Middle frontal gyrus (tissue), 1 donor: ENCODE results near the gene SLC35F3.

Source experiments
- DNase-seq: peaks from one replicate; pipeline ENCODE4 v3.0.0-alpha.2; 2015; ENCODE audit warnings: low spot score; ENCODE audit errors: extremely low spot score

SLC35F3 gene

DNA sequence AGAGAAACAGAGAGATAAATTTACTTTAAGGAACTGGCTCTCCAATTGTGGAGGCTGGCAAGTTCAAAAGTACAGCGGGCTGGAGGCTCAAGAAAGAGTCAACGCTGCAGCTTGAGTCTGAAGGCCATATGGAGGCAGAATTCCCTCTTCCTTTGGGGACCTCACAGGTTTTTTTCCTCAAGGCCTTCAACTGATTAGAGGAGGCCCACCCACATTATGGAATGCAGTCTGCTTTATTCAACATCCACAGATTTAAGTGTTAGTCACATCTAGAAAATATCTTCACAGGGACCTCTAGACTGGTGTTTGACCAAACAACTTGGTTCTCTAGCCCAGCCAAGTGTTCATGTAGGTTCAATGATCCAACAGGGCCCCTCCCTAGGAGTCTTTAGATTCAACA, 117.8 kb downstream of the SLC35F3 start:
- no peak for DNase-seq

DNA sequence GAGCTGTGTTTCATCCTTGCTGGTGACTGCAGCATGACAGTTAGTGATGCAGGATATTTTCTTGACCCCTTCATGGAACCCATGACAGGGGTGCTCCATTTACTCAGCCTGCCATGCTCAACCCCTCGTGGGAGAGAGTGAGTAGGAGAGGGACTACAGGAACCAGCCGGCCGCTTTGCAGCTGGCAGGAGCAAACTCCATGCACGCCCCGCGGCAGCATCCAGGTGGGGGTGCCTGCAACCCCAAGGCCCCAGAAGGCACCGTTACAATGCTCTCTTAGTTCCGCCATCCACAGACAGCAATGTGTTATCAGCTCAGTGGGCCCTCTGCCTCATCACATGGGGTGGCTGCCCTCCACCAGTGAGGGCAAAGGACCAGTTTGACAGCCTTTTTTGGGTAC, 135.1 kb downstream of the SLC35F3 start:
- DNase-seq, result no peak

DNA sequence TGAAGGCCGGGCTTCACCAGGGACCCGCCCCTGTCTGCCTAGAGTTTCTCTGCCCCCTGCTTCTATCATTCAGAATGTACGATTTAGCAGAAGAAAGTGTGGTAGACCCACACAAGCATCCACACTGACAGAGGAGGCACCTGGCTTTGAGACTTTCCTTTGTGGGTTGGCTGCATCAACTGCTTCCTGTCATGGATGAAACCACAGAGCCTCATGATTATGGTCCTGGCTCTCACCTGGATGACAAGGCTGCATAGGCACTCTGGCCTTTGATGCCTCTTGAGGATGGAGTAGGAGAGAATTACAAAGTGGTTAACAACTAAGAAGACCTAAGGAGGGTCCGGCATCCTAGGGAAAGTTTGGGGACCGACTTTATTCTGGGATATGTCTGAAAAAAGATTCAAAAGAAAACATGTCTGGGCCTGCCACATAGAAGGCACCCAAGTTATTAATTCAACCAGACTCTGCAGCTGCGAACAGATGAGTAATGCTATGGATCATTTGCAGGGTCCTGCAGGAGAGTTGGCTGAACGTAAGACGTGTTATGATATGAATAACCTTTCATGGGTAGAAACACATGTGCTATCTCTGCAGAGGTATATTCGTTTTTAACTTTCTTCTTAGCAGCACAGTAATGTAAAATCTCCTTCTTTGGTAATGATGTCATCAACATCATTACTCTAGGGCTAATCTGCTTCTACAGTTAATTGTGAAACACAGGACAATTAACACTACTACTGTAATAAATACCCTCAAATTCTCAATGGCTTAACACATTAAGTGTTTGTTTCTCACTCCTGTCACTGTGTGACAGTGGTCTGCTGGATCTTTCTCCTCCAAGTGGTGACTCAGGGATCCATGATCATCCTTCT, 136.2 kb downstream of the SLC35F3 start:
- no peak for DNase-seq

DNA sequence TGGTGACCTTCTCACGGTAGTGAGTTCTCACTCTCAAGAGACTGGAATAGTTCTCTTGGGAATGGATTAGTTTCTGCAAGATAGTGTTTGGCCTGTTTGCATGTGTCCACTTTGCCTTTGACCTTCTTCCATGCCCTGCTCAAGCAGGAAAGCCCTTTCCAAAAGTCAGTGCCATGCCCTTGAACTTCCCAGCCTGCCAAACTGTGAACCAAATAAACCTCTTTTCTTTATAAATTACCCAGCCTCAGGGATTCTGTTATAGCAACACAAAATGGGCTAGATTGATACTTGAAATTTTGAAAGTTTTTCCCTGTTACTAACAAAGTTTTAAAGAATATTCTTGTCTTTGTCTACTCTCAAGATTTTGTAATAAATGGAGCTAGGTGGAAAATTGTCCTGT, 139.6 kb downstream of the SLC35F3 start:
- no peak for DNase-seq

DNA sequence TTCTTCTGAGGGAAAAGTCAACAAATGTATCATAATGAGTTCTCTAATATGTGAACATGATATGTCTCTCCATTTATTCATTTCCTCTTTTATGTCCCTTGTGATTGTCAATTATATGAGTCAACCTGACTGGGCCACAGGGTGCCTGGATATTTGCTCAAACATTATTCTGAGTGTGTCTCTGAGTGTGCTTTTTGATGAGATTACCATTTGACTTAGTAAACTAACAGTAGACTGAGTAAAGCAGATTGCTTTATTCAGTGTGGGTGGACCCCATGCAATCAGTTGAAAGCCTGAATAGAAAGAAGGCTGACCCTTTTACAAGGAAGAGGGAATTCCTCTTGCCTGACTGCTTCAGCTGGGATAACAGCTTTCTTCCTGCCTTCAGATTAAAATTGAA, 142.6 kb downstream of the SLC35F3 start:
- DNase-seq, result no peak

DNA sequence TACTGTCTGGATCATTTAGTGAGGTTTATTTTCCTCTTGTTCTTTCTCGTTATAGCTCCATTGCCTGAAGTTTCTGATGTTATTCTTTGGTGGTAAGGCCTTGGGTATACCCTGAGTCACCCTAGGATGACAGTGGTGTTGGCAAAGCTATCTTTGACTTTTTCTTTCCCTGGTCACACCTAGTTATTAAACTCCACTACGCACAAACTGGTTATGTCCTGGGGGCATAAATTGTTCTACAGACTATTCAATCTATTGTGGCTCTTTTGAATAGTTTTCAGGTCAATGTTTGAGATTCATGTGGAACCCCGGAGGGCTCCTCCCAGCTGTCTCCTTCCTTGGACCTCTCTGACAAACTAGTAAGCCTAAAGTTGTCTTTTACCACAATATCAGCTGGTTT, 157.7 kb downstream of the SLC35F3 start:
- DNase-seq, result no peak

DNA sequence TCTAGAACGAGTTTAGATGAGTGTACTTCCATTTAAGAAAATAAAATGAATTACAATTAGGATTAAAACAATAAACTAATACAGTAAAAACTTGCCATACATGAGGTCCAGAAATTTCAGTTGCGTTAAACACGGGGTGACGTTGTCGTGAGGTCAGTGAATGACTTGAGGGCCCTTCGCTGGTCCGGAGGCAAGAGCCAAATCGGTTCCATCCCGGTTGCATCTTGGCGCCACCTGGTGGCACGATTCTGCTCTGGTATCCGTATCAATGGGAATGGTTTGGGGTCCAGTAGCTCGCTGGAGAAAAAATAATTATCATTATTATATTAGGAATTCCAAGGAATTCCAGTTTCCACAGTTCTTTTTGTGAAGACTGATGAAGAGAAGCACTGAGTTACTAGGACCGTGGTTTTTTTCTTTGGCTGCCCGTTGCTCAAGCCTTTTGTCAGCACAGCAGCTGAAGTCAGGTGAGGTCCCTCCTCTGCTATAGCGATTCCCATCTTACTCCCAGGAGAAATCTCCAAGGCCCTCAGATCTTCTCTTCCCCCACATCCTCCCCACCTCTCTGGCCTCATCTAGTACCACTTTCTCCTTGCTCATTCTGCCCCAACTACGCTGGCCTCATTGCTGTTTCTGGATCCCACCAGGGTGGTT, 161.4 kb downstream of the SLC35F3 start:
- DNase-seq, result no peak

DNA sequence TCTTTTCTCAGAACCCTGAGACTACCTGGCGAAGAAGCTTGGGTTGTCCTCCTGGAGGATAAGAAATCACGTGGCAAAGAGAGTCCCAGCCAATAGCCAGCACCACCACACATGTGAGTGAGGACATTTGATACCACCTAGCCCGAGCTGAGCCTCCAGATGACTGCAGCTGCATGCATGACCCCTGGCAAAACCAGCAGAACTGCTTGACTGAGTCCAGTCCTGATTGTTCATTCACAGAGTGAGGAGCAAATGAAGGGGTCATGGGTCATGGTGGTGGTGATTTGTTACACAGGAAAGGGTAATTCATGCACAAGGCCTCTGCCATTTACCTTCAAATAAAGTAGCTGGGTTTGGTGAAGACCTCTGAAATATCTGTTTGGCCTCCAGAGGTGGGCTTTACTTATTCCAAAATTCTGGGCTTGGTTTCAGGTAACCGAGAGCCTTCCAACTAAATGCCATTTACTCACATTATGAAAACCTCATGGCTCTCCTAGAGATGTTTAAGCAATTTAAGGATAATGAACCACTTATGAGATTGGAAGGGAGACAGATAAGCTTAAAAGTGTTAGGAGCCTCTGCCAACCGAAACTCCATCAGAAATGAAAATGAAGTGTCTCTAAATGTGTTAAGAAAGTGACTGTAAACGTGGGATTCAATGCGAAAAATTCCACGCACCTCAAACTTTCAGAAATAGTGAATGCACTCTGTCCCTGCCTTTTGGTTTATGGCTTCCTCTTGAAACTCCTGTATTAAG, 163.3 kb downstream of the SLC35F3 start:
- DNase-seq, result no peak

DNA sequence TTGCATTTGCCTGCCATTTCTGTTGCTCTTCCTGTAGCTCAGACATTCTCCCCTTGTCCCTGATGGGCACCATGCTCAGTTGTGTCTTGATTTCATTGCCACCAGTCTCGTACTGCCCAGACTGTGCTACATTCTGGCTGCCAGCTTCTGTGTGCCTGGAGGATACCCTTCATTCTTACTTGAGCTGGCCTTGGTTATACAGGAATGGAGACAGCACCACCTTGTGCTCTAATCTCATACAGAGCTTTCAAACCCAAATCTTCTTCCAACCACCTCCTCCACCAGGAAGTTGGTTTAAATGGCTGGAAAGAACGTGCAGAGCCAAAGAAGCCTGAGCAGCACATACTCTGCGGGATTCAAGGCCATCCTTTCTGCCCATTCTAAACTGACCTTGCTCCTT, 165.3 kb downstream of the SLC35F3 start:
- no peak for DNase-seq

DNA sequence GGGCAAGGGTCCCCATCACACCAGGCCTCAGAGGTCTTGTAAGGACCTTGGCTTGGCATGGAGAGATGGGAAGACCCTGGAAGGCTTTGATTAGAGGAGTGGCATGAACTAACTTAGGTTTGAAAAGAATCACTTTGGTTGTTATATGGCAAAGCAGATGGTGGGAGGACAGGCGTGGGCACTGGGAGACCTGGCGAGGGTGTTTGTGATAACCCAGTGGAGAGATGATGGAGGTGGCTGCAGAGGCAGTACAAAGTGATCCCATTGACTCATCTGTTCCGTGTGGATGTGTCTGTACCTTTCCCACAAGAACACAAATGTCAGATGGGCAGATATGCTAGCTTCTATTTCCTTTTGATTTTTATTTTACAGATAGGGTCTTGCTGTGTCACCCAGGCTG, 168.3 kb downstream of the SLC35F3 start:
- DNase-seq, result no peak

DNA sequence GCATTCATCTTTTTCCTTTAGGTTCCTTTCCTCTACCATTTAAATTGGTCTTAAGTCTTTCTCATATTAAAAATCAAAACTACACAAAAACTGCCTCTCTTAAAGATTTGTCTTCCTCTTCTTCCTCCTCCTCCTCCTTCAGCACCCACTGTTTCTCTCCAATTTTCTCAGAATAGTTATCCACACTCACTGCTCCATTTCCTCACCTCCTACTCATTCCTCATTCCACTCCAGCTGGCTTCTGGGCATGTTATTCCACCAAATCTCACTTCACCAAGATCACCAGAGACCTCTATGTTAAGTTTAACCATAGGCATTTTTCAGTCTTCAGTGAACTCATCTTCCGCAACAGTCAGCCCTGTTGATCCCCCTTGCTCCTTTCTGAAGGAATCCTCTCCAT, 173.7 kb downstream of the SLC35F3 start:
- no peak for DNase-seq

DNA sequence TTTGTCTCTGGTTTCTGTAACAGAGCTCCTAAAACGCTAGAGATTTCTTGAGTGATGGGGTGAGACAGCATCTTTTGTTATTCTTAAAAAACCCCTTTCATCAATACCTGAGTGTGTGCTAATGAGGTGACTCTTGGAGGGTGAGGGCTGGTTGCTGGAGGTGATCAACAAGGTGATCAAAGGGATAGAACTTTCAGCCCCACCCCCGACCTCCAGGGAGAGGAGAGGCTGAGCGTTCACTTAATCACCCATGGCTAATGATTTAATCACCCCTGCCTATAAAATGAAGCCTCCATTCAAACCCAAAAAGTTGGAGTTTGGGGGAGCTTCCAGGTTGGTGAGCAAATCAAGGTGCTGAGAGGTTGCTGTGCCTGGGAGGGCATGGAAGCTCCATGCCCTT, 175.4 kb downstream of the SLC35F3 start:
- no peak for DNase-seq

DNA sequence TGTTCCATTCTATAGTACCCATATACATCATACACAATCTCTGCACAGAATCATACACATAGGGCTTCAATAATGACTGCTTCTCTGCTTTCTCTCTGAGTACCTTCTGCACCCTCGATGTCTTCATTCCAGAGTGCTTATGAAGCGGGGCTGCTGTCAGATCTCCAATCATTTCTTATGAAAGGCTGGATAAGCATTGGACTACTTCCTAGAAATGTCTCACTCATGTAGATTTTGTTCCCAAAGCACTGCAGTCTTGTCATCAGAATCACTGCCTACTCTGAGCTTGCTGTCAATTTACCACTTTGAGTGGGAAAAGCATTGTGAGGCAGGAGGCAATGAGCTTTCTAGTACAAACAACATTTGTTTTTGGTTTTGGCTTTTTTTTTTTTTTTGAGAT, 179.0 kb downstream of the SLC35F3 start:
- DNase-seq, result no peak

DNA sequence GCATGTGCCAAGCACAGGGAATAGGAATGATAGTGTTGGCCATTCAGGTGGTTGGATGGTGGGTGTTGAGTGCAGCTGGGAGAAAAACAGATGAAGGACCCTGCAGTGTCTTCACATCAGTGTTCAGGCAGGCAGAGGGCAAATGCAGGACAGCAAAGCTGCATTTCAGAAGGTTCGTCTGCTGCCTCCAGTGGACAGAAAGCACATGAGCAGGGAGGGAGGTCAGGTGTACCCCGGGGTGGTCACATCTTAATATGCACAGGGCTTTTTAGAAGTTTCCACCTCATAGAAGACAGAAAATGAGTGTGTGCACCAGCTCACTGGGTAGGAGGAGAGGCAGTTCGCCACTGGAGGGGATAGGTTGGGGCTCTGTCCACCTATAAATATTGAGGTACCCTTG, 184.9 kb downstream of the SLC35F3 start:
- no peak for DNase-seq

DNA sequence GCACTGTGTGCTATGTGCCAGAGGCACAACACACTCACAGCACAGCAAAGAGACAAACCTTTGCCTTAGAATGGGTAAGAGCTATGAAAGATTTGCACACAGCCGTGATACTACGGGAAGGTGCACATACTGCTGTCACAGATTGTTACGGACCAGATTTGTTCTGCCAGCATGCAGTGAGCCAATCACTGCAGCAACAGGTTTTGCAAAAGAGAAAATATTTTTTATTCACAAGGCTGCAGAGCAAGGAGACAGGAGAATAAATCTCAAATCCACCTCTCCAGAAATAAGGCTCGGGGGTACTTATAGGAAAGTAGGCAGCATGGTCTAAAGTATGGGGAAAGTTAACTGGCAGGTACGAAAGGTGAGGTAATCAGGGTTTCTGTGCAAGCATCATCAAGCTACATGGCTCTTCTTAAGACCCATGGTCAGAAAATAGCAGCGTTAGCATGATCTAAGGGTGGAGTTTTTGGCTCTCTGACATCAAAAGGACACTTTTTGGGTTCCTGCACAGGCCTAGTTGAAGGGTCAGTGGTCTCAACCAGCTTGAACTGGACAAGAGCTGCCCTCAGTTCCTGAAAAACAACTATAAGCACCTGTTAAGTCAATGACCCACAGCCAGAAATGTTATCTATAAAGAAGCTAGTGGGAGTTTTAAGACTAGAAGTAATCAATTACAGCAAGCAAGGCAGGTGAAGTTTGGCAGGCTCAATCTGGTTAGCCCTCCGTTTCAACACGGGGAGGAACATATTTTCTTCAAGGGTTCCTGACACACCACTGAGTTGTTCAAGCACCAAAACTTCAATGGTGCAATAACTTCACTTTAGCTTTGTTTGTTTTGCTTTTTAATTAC, 186.0 kb downstream of the SLC35F3 start:
- DNase-seq, result no peak

DNA sequence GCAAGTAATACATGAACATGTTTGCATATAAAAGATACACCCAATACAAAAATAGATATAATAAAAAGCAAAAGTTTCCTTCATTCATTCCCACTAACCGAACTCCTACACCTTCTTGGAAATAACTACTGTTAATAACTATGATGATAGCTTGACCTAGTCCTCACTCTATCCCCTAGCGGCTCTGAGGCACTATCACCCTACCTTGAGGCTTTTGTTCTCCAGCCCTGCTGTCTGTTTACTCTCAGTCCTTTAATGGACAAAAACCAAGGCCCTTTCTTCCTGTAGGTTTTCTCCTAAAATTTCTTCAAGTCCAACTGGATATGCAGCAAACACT, 186.6 kb downstream of the SLC35F3 start:
- DNase-seq, result no peak

DNA sequence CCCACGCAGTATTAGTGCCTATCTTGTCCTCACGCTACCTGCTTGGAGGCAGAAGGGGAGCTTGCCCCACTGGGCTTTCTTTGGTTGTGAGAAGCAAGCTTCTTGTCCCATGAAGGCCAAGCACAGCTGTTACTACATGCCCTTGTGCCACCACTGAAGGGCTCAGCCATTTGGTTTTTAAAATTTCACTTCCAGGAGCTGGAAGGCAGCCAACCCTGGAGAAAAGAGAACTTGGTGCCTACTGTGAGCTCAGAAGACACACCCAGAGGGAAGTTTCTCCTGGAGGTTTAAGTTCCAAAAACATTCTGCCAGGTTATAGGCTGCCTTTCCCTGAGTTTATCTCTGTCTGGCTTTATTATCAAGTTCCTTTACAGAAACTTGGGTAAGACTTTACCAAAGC, 187.4 kb downstream of the SLC35F3 start:
- no peak for DNase-seq

DNA sequence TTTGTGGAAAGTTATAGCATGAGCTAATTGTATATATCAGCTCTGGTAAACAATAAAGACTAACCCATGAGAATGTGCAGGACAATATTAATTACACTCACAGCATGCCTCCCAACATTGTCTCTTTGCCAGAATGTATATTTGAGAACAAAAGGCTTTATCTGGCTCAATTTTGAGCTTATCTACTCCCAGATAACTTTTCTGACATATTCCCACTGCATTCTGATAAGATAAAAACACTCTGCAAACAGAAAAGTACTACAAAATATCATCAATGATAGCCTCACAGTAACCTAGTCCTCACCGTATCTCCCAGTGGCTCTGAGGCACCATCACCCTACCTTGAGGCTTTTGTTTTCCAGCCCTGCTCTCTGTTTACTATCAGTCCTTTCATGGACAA, 188.6 kb downstream of the SLC35F3 start:
- no peak for DNase-seq

DNA sequence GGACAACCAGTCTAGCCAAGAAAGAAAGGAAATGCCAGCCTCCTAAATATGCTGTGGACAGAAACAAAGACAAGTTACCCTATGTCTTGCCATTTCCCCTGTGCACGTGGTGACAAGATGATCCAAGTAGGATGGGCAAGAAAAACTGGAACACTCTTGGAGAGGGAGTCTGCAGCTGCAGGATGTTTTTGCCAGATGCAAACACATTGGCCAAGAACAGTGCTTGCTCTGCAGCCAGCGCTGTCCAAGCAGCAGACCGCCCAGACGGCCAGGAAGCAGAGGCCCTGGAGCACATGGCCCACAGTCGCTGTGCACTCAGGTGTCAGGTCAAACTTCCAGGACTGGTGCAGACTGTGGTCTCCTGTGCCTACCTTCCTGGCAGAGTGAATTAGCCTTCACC, 189.3 kb downstream of the SLC35F3 start:
- DNase-seq, result no peak

DNA sequence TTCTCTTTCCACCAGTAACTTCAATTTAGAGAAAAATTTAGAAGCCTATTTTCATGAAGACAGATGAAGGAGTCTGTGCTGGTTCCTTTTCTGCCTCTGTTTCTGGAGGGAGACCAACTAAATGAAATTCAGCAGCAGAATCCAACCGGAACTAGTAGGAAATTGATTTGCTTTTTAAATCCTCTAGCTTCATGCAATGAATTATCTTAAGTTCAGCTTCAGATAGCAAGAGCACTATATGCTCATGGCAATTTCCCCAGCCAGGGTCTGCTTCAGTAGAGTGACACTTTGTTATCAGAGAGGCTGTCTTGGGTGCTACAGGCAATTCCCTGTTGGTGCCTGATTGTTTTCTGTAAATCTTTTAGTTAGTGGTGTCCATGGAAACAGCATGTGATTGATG, 189.7 kb downstream of the SLC35F3 start:
- DNase-seq, result no peak

DNA sequence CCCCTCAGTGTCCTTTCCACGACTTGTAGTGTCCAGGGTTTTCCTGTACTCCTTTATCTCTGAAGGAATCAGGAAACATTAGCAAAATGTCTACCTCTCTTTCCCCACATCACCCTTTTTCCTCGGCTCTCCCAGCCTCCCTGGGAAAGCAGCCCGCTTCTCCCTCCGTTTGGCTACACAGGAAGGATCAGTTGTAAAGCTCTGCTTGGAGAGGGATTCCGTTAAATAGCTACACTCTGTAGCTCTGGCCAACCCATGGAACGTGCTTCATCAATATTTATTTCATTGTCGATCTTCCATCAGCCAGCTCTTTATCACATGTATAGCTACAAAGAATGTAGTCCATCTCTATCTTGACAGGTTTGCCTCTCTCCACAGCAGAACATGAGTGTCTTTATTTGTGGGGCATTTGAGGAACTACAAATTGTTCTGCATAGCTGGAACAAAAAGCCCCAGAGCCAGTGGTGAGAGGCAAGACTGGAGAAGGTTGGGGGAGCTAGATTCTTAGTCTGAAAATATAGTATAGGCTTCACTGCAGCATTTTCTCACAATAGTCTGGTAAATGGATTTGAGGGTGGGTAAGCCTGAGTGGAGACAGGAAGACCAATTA, 191.8 kb downstream of the SLC35F3 start:
- DNase-seq, result no peak
